Endothelial cell of umbilical vein (primary cell): ENCODE results near the gene NPM3. TPM values are rescaled to one million over a fixed set of nuclear protein-coding genes. Genes with fewer than 3 reads are reported as not detected.
"Not testable (repeated sequence)": the region's sequence is repeated elsewhere in the genome, so short reads cannot be mapped to it uniquely, and the experiment has no call there.

ENCODE experiments used
- BruUV-seq: library from RNA; stranded (reverse); fragments of 400-500 nt; replicated peaks from 2 replicates; lab custom pipeline; 2021; lab: Mats Ljungman, UMichigan
- CTCF ChIA-PET: fragments of 300-600, 350-600 bp; sonication (Branson Sonifier 250); formaldehyde crosslinking; loops from one replicate; lab custom pipeline; 2021; ENCODE audit warnings: antibody characterized with exemption, inconsistent platforms; lab: Charles Lee
- POLR2A ChIA-PET: fragments of 300-600, 350-600 bp; sonication (Branson Sonifier 250); formaldehyde crosslinking; loops from one replicate; lab custom pipeline; 2021; ENCODE audit warnings: antibody characterized with exemption, inconsistent platforms; lab: Charles Lee
- DNase-seq: peaks from one replicate; pipeline ENCODE4 v3.0.0-alpha.2; 2011; ENCODE audit warnings: low read depth, low spot score
- FAIRE-seq: peaks from 2 replicates; lab custom pipeline; 2011; peaks lifted over from hg19 to GRCh38; lab: Jason Lieb, UNC
- H2AFZ ChIP-seq: 2 replicates; pipeline ENCODE4 v1.6.0; 2012; ENCODE audit warnings: low read depth, low read length, control low read depth, inconsistent platforms
- H3K27ac ChIP-seq: 2 replicates; pipeline ENCODE4 v1.5.1; 2011; ENCODE audit warnings: low read depth, mild to moderate bottlenecking, control low read depth, low read length, moderate library complexity; ENCODE audit not compliant: insufficient read depth
- H3K27me3 ChIP-seq, 2 experiments: 2 replicates each; pipeline versions ENCODE4 v1.6.0 to v1.6.1; 2011; ENCODE audit warnings: low read length in 2 of 2, mixed read lengths in 1 of 2; ENCODE audit not compliant: control insufficient read depth in 2 of 2, insufficient read depth in 2 of 2
- H3K36me3 ChIP-seq, 2 experiments: 2 replicates in 1 of 2; 3 replicates in 1 of 2; pipeline ENCODE4 v1.5.1; 2011; ENCODE audit warnings: low read length in 2 of 2, mild to moderate bottlenecking in 1 of 2, moderate library complexity in 1 of 2; ENCODE audit not compliant: control insufficient read depth in 2 of 2, insufficient read depth in 2 of 2; ENCODE audit errors: extremely low read depth in 1 of 2
- H3K4me1 ChIP-seq: 3 replicates; pipeline ENCODE4 v1.5.1; 2011; ENCODE audit warnings: mild to moderate bottlenecking, low read length; ENCODE audit not compliant: control insufficient read depth, insufficient read depth; ENCODE audit errors: extremely low read depth
- H3K4me2 ChIP-seq: 2 replicates; pipeline ENCODE4 v1.6.1; 2011; ENCODE audit warnings: low read length, control low read depth, mixed read lengths; ENCODE audit not compliant: insufficient read depth
- H3K4me3 ChIP-seq, 3 experiments: fragments of 200-600 bp in 1 of 3; sonication (generic), shearing (Covaris generic) in 1 of 3; replicated peaks in 1 of 3; 2 replicates each; pipeline ENCODE4 v1.5.1; 2011 to 2016; ENCODE audit warnings: control low read depth in 3 of 3, low read length in 3 of 3, mild to moderate bottlenecking in 2 of 3, inconsistent platforms in 1 of 3, low read depth in 1 of 3, moderate library complexity in 1 of 3; ENCODE audit not compliant: insufficient read depth in 1 of 3
- H3K79me2 ChIP-seq: 2 replicates; pipeline ENCODE4 v1.6.0; 2012; ENCODE audit warnings: low read length, inconsistent platforms; ENCODE audit not compliant: control insufficient read depth, insufficient read depth
- H3K9ac ChIP-seq: replicated peaks from 2 replicates; pipeline ENCODE3; 2011; ENCODE audit warnings: low read length, control low read depth; ENCODE audit not compliant: insufficient read depth; ENCODE audit errors: extremely low read depth
- H3K9me1 ChIP-seq: replicated peaks from 3 replicates; pipeline ENCODE4 v1.6.0; 2011; ENCODE audit warnings: mild to moderate bottlenecking, low read length; ENCODE audit not compliant: control insufficient read depth, insufficient read depth; ENCODE audit errors: extremely low read depth
- H3K9me3 ChIP-seq: replicated peaks from 2 replicates; pipeline ENCODE4 v1.5.1; 2012; ENCODE audit warnings: low read length, inconsistent platforms; ENCODE audit not compliant: control insufficient read depth, insufficient read depth
- H4K20me1 ChIP-seq: replicated peaks from 2 replicates; pipeline ENCODE3; 2011; ENCODE audit warnings: mild to moderate bottlenecking, low read length; ENCODE audit not compliant: control insufficient read depth, insufficient read depth; ENCODE audit errors: extremely low read depth
- EZH2 ChIP-seq: IDR thresholded peaks from 2 replicates; pipeline ENCODE4 v1.6.1; 2012; ENCODE audit warnings: borderline replicate concordance, low read depth, mild to moderate bottlenecking, moderate library complexity, low read length, inconsistent platforms; ENCODE audit not compliant: severe bottlenecking
- FOS ChIP-seq: IDR thresholded peaks from 2 replicates; pipeline ENCODE4 v1.6.1; 2011; ENCODE audit warnings: mild to moderate bottlenecking, low read length, moderate library complexity, borderline replicate concordance; ENCODE audit not compliant: insufficient read depth
- GATA2 ChIP-seq: IDR thresholded peaks from 2 replicates; pipeline ENCODE4 v1.7.0; 2011; ENCODE audit warnings: low read depth, mild to moderate bottlenecking, moderate library complexity, mixed read lengths, low read length; ENCODE audit not compliant: insufficient read length, insufficient read depth
- JUN ChIP-seq: IDR thresholded peaks from 2 replicates; pipeline ENCODE4 v1.6.1; 2011; ENCODE audit warnings: borderline replicate concordance, low read depth; ENCODE audit not compliant: insufficient read length, insufficient read depth
- MYC ChIP-seq: IDR thresholded peaks from one replicate; pipeline ENCODE4 v1.6.1; 2011; ENCODE audit warnings: mild to moderate bottlenecking, low read depth, low read length
- POLR2A ChIP-seq: IDR thresholded peaks from 2 replicates; pipeline ENCODE4 v1.6.1; 2012; ENCODE audit warnings: low read depth, mild to moderate bottlenecking, control low read depth, low read length
- POLR2AphosphoS5 ChIP-seq: IDR thresholded peaks from 2 replicates; pipeline ENCODE4 v1.6.1; 2012; ENCODE audit warnings: low read depth, mild to moderate bottlenecking, control low read depth, low read length, moderate library complexity; ENCODE audit not compliant: insufficient read depth
- dilution Hi-C: fragments of 300-500 bp; cut with MboI; formaldehyde crosslinking; loops from one replicate; pipeline ENCODE4 v1.15.0; 2019; ENCODE audit warnings: low sequenced_read_pairs; ENCODE audit not compliant: extremely low pct_ligation_motif_present
- intact Hi-C: fragments of 100-400 bp; cut with micrococcal nuclease; formaldehyde crosslinking; loops from one replicate; pipeline ENCODE4 v1.10.0; 2022
- polyA plus RNA-seq, 4 experiments: library from polyadenylated mRNA; depleted of rRNA in 3 of 4; stranded (reverse) in 3 of 4; unstranded in 1 of 4; fragments of >200 nt; gene quantifications; 2 replicates each; pipeline versions ENCODE4 v1.2.1 to v1.2.3, GENCODE V29; 2011 to 2012; ENCODE audit warnings: missing spikeins in 1 of 4
- total RNA-seq: library from RNA; stranded (reverse); gene quantifications from 2 replicates; pipeline ENCODE4 v1.2.3, GENCODE V29; 2021
- TF ChIP-seq, protein P1 (sequence below): IDR thresholded peaks from 2 replicates; pipeline ENCODE4 v1.6.1; 2011; ENCODE audit not compliant: insufficient read depth, insufficient read length
- TF ChIP-seq, protein P2 (sequence below), 2 donors: IDR thresholded peaks; 1 replicate in 1 of 2; 2 replicates in 1 of 2; pipeline ENCODE4 v1.5.1; 2011; ENCODE audit warnings: low read length in 2 of 2, mild to moderate bottlenecking in 2 of 2, moderate library complexity in 2 of 2, control low read depth in 1 of 2, inconsistent platforms in 1 of 2, low read depth in 1 of 2; ENCODE audit not compliant: insufficient read depth in 1 of 2; ENCODE audit errors: extremely low read depth in 1 of 2

Gene NPM3
- total and polyA plus RNA-seq, 2 donors (not counting 3 experiments of a cell fraction or from before 2014, with no cell fraction given) = 55.4 to 71.3 TPM

DNA sequence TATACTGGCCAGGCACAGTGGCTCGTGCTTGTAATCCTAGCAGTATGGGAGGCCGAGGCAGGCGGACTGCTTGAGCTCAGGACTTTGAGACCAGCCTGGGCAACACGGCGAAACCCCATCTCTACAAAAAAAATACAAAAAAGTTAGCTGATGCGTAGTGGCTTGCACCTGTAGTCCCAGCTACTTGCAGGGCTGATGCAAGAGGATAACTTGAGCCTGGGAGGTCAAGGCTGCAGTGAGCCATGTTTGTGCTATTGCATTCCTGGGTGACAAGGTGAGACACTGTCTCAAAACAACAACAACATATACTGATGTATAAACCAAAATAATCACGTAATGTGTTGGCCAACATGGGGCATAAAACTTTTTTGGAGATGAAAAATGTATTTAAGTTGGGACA lies 6.4 kb upstream of the NPM3 start:
- intact Hi-C loops (no loop called here), dilution Hi-C loops (no loop called here)
- Histone ChIP-seq H3K27me3 (no peaks in the 10 kb centered on the region), H3K4me3 (no peak overlapping the region), H3K36me3 (peaks cover 28 to 42% of the 10 kb centered on the region in 2 experiments), H3K9me1 (no peaks in the 10 kb centered on the region), H2AFZ (no peak overlapping the region), H3K4me2 (no peak overlapping the region), H3K79me2 (no peaks in the 10 kb centered on the region), H3K4me1 (no peaks in the 10 kb centered on the region), H3K9me3 (no peaks in the 10 kb centered on the region), H3K9ac (no peak overlapping the region), H4K20me1 (no peaks in the 10 kb centered on the region), H3K27ac (no peak overlapping the region)
- TF ChIP-seq, protein P1, sequence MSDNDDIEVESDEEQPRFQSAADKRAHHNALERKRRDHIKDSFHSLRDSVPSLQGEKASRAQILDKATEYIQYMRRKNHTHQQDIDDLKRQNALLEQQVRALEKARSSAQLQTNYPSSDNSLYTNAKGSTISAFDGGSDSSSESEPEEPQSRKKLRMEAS = no peak
- no peak for TF ChIP-seq JUN
- TF ChIP-seq GATA2 = no peak
- no peak for TF ChIP-seq POLR2A
- no peak for TF ChIP-seq MYC
- TF ChIP-seq EZH2 = no peak
- TF ChIP-seq FOS = no peak
- TF ChIP-seq, protein P2, sequence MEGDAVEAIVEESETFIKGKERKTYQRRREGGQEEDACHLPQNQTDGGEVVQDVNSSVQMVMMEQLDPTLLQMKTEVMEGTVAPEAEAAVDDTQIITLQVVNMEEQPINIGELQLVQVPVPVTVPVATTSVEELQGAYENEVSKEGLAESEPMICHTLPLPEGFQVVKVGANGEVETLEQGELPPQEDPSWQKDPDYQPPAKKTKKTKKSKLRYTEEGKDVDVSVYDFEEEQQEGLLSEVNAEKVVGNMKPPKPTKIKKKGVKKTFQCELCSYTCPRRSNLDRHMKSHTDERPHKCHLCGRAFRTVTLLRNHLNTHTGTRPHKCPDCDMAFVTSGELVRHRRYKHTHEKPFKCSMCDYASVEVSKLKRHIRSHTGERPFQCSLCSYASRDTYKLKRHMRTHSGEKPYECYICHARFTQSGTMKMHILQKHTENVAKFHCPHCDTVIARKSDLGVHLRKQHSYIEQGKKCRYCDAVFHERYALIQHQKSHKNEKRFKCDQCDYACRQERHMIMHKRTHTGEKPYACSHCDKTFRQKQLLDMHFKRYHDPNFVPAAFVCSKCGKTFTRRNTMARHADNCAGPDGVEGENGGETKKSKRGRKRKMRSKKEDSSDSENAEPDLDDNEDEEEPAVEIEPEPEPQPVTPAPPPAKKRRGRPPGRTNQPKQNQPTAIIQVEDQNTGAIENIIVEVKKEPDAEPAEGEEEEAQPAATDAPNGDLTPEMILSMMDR (IDR thresholded peaks at IDR 0.05; ENCODE audit: extremely low read depth in 1 of 2, insufficient read depth in 1 of 2, low read depth in 1 of 2, low read length in 2 of 2) = no peak
- TF ChIP-seq POLR2AphosphoS5 = no peak
- POLR2A ChIA-PET = no interaction called here
- no peak for FAIRE-seq
- no peak for DNase-seq
- BruUV-seq = no TSS peak
- CTCF ChIA-PET = no interaction called here

DNA sequence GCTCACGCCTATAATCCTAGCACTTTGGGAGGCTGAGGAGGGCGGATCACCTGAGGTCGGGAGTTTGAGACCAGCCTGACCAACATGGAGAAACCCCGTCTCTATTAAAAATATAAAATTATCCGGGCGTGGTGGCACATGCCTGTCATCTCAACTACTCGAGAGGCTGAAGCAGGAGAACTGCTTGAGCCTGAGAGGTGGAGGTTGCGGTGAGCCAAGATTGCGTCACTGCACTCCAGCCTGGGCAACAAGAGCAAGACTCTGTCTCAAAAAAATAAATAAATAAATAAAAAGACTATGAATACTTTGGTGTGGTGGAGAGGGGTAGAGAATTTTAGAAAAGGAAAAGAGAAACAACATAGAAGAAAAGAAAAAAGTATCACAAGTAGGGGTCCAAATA lies 6.0 kb upstream of the NPM3 start:
- H3K4me2 ChIP-seq, H3K9ac ChIP-seq, H3K9me3 ChIP-seq, H3K27ac ChIP-seq, H3K4me3 ChIP-seq, H3K4me1 ChIP-seq, intact Hi-C loops, H2AFZ ChIP-seq, H3K27me3 ChIP-seq, DNase-seq, CTCF ChIA-PET, FAIRE-seq, BruUV-seq, dilution Hi-C loops, H3K79me2 ChIP-seq, H3K9me1 ChIP-seq, POLR2A ChIA-PET, H4K20me1 ChIP-seq: not testable (repeated sequence)
- peaks cover 29 to 42% of the 10 kb centered on the region in 2 experiments for H3K36me3 ChIP-seq
